Ishikawa (cell line): ENCODE data around the gene ACTG1.

Source experiments
- CEBPB ChIP-seq: IDR thresholded peaks from 2 replicates; pipeline ENCODE4 v1.6.1; 2012
- CREB1 ChIP-seq: IDR thresholded peaks from 2 replicates; pipeline ENCODE4 v1.6.1; 2012; ENCODE audit warnings: low read depth
- EGR1 ChIP-seq: IDR thresholded peaks from 2 replicates; pipeline ENCODE4 v1.6.1; 2012
- EP300 ChIP-seq: IDR thresholded peaks from 2 replicates; pipeline ENCODE4 v1.6.1; 2012; ENCODE audit warnings: borderline replicate concordance
- FOXM1 ChIP-seq: IDR thresholded peaks from 2 replicates; pipeline ENCODE4 v1.6.1; 2012; ENCODE audit warnings: low read depth, borderline replicate concordance
- MAX ChIP-seq: IDR thresholded peaks from 2 replicates; pipeline ENCODE4 v1.6.1; 2012
- NFIC ChIP-seq: IDR thresholded peaks from 2 replicates; pipeline ENCODE4 v1.6.1; 2012
- RAD21 ChIP-seq: IDR thresholded peaks from 2 replicates; pipeline ENCODE4 v1.6.1; 2012; ENCODE audit warnings: low read depth
- REST ChIP-seq: IDR thresholded peaks from 2 replicates; pipeline ENCODE4 v1.6.1; 2012; ENCODE audit warnings: low read depth, mild to moderate bottlenecking
- TAF1 ChIP-seq: IDR thresholded peaks from 2 replicates; pipeline ENCODE4 v1.6.1; 2012; ENCODE audit warnings: low read depth, mild to moderate bottlenecking
- TCF12 ChIP-seq: IDR thresholded peaks from 2 replicates; pipeline ENCODE4 v1.6.1; 2012; ENCODE audit warnings: low read depth
- TEAD4 ChIP-seq: IDR thresholded peaks from 2 replicates; pipeline ENCODE4 v1.6.1; 2012
- USF1 ChIP-seq: IDR thresholded peaks from 2 replicates; pipeline ENCODE4 v1.6.1; 2012
- YY1 ChIP-seq: IDR thresholded peaks from 2 replicates; pipeline ENCODE4 v1.6.1; 2012; ENCODE audit warnings: low read depth
- ZBTB7A ChIP-seq: IDR thresholded peaks from 2 replicates; pipeline ENCODE4 v1.6.1; 2012; ENCODE audit warnings: low read depth

Gene ACTG1

GRCh38 chr17:81537343-81537855 lies 24.8 kb upstream of the ACTG1 start:
- TF ChIP-seq CREB1, result no peak
- TF ChIP-seq CEBPB, result no peak
- TF ChIP-seq USF1, result peak; percentile 68
- TF ChIP-seq FOXM1, result no peak
- TF ChIP-seq RAD21, result peak; percentile 64
- no peak for TF ChIP-seq REST
- TF ChIP-seq EP300, result no peak
- TF ChIP-seq TEAD4, result no peak
- no peak for TF ChIP-seq NFIC
- TF ChIP-seq ZBTB7A, result 0 out of 2 replicates have a peak, but pooled peaks have one; percentile 39
- TF ChIP-seq TAF1, result no peak
- TF ChIP-seq MAX, result no peak
- TF ChIP-seq YY1, result no peak
- no peak for TF ChIP-seq TCF12
- no peak for TF ChIP-seq EGR1

- TF ChIP-seq ZBTB7A (0 out of 2 replicates have a peak, but pooled peaks have one; percentile 11), CEBPB (no peak)
Observed at GRCh38 chr17:81536299-81537290, 24.0 kb upstream of the ACTG1 start.

- no peak for TF ChIP-seq EGR1
- no peak for TF ChIP-seq YY1
- no peak for TF ChIP-seq ZBTB7A
- no peak for TF ChIP-seq MAX
Observed at GRCh38 chr17:81535480-81536298, 23.1 kb upstream of the ACTG1 start.

GRCh38 chr17:81535007-81535328 lies 22.4 kb upstream of the ACTG1 start:
- TF ChIP-seq MAX, result no peak
- TF ChIP-seq ZBTB7A, result no peak
- TF ChIP-seq EGR1, result no peak
- no peak for TF ChIP-seq TAF1
- TF ChIP-seq CREB1, result no peak
- no peak for TF ChIP-seq TEAD4
- TF ChIP-seq REST, result no peak

GRCh38 chr17:81534157-81535006 lies 21.8 kb upstream of the ACTG1 start:
- TF ChIP-seq ZBTB7A (0 out of 2 replicates have a peak, but pooled peaks have one; percentile 29), EP300 (no peak), NFIC (no peak), MAX (no peak), YY1 (no peak)
